NCI-H345 treated with DMSO at 0.1 percent for 48 hours (cell line): ENCODE measurements around the gene TMEM190.
"Not testable (repeated sequence)": the region's sequence is repeated elsewhere in the genome, so short reads cannot be mapped to it uniquely, and the experiment has no call there.

Source experiments
- DNase-seq: peaks from one replicate; lab custom pipeline; 2025; ENCODE audit not compliant: unreplicated experiment; lab: John Stamatoyannopoulos, UW

Gene TMEM190

DNA sequence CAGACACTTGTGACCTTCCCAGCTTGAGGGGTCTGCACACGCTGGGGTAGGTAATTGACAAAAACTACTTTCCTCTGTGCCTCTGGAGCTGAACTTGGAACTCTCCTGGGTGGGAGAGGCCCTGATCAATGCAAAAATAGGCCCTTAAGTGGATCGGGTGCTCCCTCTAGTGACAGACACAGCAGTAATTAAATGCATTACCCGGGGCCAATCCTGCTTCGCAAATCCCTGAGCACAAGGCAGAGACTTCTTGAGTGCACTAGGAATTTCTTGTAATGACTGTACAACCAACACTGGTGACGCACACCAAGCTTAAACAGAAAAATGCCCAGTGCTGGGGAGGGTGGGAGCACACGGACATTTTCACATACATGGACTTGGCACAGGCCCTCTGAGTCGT, 41.6 kb downstream of the TMEM190 start:
- no peak for DNase-seq

GRCh38 chr19:55419103-55419502, 42.5 kb downstream of the TMEM190 start:
- no peak for DNase-seq

DNA sequence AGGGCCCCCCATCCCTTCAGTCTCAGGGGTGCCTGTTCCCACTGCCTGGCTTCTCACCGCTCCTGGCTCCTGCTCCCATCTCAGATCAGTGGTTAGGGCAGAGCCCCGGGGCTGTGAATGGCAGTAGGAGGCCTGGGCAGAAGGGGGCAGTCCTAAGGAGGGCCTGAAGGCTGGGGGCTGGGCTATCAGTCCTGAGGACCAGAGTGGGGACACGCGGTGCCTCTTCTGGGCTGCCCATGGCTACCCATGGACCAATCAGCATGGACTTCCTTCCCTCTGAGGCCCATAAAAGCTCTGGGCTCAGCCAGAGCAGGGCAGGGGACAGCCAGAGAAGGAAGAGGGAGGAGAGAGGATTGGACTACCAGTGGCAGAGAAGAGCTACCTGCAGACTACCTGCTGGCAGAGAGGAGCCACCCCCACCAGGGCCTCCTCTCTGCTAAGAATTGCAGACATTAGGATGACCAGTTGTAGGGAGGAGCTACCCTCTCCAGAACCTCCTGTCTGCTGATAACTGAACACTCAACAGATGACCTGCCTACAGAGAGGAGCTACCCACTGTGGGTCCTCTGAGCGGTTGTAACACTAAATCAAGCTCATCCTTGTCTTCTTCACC, 43.1 kb downstream of the TMEM190 start:
- no peak for DNase-seq

- not testable (repeated sequence) for DNase-seq
Measured at GRCh38 chr19:55421281-55421680, 44.7 kb downstream of the TMEM190 start.

DNA sequence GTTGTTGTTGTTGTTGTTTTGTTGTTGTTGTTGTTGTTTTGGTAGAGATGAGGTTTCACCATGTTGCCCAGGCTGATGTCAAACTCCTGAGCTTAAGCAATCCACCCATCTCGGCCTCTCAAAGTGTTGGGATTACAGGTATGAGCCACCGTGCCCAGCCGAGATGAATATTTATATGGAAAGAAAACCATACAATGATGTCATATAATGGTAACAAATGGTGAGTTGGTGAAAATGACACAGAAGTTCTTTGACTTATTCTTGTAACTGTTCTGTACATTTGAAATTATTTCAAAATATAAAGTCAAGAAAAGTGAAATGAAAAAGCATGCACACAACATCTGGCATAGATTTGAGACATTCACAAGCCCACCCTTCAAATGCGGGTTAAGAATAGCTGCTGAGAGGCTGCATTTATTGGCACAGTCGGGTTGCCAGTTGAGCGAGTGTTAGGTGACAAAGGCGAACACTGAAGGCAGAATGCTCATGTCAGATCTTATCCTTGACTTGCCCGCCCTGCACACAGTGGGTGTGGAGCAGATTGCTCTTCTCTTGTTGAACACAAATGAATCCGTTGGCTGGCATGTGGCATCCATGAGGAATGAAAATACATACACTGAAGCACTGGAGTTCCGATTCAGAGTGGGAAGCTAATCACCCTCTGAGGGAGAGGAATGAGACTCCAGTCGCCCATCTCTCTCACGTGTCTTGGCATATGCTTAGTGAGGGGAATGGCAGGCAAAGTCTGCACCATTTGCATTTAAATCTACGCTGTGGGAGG, 46.8 kb downstream of the TMEM190 start:
- no peak for DNase-seq

DNA sequence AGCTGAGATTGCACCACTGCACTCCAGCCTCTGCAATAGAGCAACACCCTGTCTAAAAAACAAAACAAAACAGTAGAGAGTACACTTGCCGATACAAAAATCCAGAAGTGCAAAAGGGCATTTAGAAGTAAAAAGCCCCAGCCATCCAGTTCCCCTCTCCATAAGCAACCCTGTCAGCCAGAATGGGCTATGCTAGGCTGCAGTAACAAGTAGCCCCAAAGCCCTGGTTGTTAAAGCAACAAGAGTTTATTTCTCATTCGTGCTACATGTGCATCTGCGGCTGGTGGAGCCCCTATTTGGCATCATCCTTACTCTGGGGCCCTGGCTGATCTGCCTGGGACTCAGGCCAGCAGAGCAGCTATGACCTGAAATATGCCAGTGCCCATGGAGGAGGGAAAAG, 47.9 kb downstream of the TMEM190 start:
- DNase-seq, result no peak

DNA sequence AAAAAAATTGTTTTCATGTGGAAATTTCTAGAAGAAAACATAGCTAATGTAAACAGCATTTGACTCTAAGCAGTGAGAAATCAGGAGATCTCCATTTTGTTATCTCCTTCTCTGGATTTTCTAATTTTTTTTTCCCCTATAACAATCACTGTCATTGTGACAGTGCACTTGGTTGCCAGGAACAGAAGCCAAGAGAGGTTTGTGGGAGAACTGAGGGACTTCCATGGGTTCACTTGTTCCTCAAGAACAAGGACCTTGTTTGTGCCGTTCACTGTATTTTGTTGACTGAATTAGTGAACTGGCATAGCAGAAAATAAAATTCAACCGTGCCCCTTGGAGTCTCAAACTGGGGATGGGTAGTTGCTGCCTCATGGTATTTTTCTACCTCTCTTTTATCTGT, 49.4 kb downstream of the TMEM190 start:
- no peak for DNase-seq
